HepG2 (cell line): ENCODE results near the gene ZMYND8. TPM values are rescaled to one million over a fixed set of nuclear protein-coding genes. Genes with fewer than 3 reads are reported as not detected.

Experiments used
- ATAC-seq: fragments of 200-7000 bp; cut with Tn5 transposase; 3 replicates; pipeline ENCODE4 v1.9.1; 2020; ENCODE audit warnings: mild to moderate bottlenecking, moderate library complexity
- BruUV-seq: library from RNA; stranded (reverse); fragments of 400-500 nt; replicated peaks from 2 replicates; lab custom pipeline; 2021; lab: Mats Ljungman, UMichigan
- CTCF ChIA-PET: fragments of 300-600 bp; formaldehyde crosslinking; extraction: SDS; loops from one replicate; lab custom pipeline; 2021; ENCODE audit warnings: low total read pairs, inconsistent platforms, low intra/inter-chr PET ratio; lab: Yijun Ruan, JAX
- POLR2A ChIA-PET: fragments of 350-600 bp; sonication (Branson Sonifier 250); formaldehyde crosslinking; loops from one replicate; lab custom pipeline; 2020; ENCODE audit warnings: antibody characterized with exemption, inconsistent platforms; lab: Yijun Ruan, JAX
- DNase-seq: peaks from one replicate; pipeline ENCODE4 v3.0.0-alpha.2; 2015; ENCODE audit warnings: low spot score
- FAIRE-seq: peaks from 3 replicates; lab custom pipeline; 2011; peaks lifted over from hg19 to GRCh38; lab: Jason Lieb, UNC
- H2AFZ ChIP-seq: one replicate; pipeline ENCODE4 v1.6.1; 2011; ENCODE audit warnings: low read length, inconsistent platforms
- H3K27ac ChIP-seq: fragments of 300-600 bp; 3 replicates; pipeline ENCODE4 v1.8.0; 2011; ENCODE audit warnings: mixed run types, mild to moderate bottlenecking, mixed read lengths, low read length, inconsistent platforms; ENCODE audit not compliant: insufficient read depth; ENCODE audit errors: extremely low read length
- H3K27me3 ChIP-seq, 2 experiments: fragments of 200-600 bp in 1 of 2; 2 replicates in 1 of 2; 3 replicates in 1 of 2; pipeline versions ENCODE4 v1.6.0 to v1.8.0; 2011; ENCODE audit warnings: low read length in 2 of 2, mild to moderate bottlenecking in 2 of 2, moderate library complexity in 2 of 2, inconsistent platforms in 1 of 2; ENCODE audit not compliant: insufficient read depth in 2 of 2, control insufficient read depth in 1 of 2
- H3K36me3 ChIP-seq, 2 experiments: fragments of 200-600 bp in 1 of 2; replicated peaks in 1 of 2; 2 replicates in 1 of 2; 3 replicates in 1 of 2; pipeline versions ENCODE4 v1.5.1 to v1.8.0; 2011; ENCODE audit warnings: low read length in 2 of 2, inconsistent platforms in 1 of 2; ENCODE audit not compliant: insufficient read depth in 2 of 2, control insufficient read depth in 1 of 2
- H3K4me1 ChIP-seq: 2 replicates; pipeline ENCODE4 v1.5.1; 2012; ENCODE audit warnings: low read length, inconsistent platforms; ENCODE audit not compliant: insufficient read depth
- H3K4me2 ChIP-seq: 2 replicates; pipeline ENCODE4 v1.6.0; 2011; ENCODE audit warnings: low read depth, low read length, inconsistent platforms
- H3K4me3 ChIP-seq, 3 experiments: fragments of 200-600 bp in 1 of 3; sonication (generic), shearing (Covaris generic) in 1 of 3; replicated peaks in 1 of 3; 2 replicates each; pipeline ENCODE4 v1.5.1; 2011 to 2016; ENCODE audit warnings: low read length in 3 of 3, inconsistent platforms in 2 of 3, low read depth in 2 of 3, mild to moderate bottlenecking in 2 of 3, control low read depth in 1 of 3, mixed read lengths in 1 of 3; ENCODE audit not compliant: insufficient read depth in 1 of 3
- H3K79me2 ChIP-seq: one replicate; pipeline ENCODE4 v1.6.1; 2011; ENCODE audit warnings: low read length, inconsistent platforms; ENCODE audit not compliant: insufficient read depth
- H3K9ac ChIP-seq: 2 replicates; pipeline ENCODE4 v1.6.0; 2011; ENCODE audit warnings: mild to moderate bottlenecking, low read depth, low read length, inconsistent platforms; ENCODE audit not compliant: insufficient read depth
- H3K9me3 ChIP-seq: 2 replicates; pipeline ENCODE4 v1.5.1; 2012; ENCODE audit warnings: mild to moderate bottlenecking, low read length
- H4K20me1 ChIP-seq: 2 replicates; pipeline ENCODE4 v1.6.0; 2011; ENCODE audit warnings: inconsistent platforms, mild to moderate bottlenecking, low read length, moderate library complexity; ENCODE audit not compliant: insufficient read depth
- DR1 ChIP-seq: sonication (generic); formaldehyde crosslinking; IDR thresholded peaks from 2 replicates; pipeline ENCODE4 v1.8.0; 2021; ENCODE audit warnings: mild to moderate bottlenecking, missing genetic modification reagents, inconsistent platforms
- MLLT10 ChIP-seq: sonication (generic); formaldehyde crosslinking; IDR thresholded peaks from 2 replicates; pipeline ENCODE4 v1.4.0; 2020; ENCODE audit warnings: missing genetic modification reagents
- NFKB2 ChIP-seq: sonication (generic); formaldehyde crosslinking; IDR thresholded peaks from 2 replicates; pipeline ENCODE4 v1.4.0; 2020; ENCODE audit warnings: missing genetic modification reagents, borderline replicate concordance
- POGZ ChIP-seq: sonication (generic); formaldehyde crosslinking; IDR thresholded peaks from 2 replicates; pipeline ENCODE4 v1.4.0; 2020; ENCODE audit warnings: mild to moderate bottlenecking, missing genetic modification reagents
- POLR2A ChIP-seq, 2 experiments: IDR thresholded peaks; 2 replicates each; pipeline ENCODE4 v1.6.1; 2011; ENCODE audit warnings: low read depth in 2 of 2, low read length in 2 of 2, mild to moderate bottlenecking in 1 of 2, moderate library complexity in 1 of 2; ENCODE audit not compliant: insufficient read depth in 1 of 2
- REL ChIP-seq: sonication (generic); formaldehyde crosslinking; conservative IDR thresholded peaks from 2 replicates; pipeline ENCODE4 v1.8.0; 2022; ENCODE audit warnings: mild to moderate bottlenecking, missing genetic modification reagents, moderate library complexity
- SP1 ChIP-seq, 2 experiments: fragments of 450-650 bp in 1 of 2; sonication (generic) in 1 of 2; formaldehyde crosslinking in 1 of 2; IDR thresholded peaks; 2 replicates each; pipeline versions ENCODE4 v1.4.0 to v1.6.1; 2016 to 2020; ENCODE audit warnings: missing genetic modification reagents in 1 of 2
- ZEB1 ChIP-seq: IDR thresholded peaks from 2 replicates; pipeline ENCODE4 v1.6.1; 2012; ENCODE audit warnings: mild to moderate bottlenecking, low read depth, inconsistent platforms; ENCODE audit not compliant: insufficient replicate concordance
- ZMYM2 ChIP-seq: sonication (generic); formaldehyde crosslinking; IDR thresholded peaks from 2 replicates; pipeline ENCODE4 v1.8.0; 2022; ENCODE audit warnings: mild to moderate bottlenecking, missing genetic modification reagents
- ZMYM4 ChIP-seq: sonication (generic); formaldehyde crosslinking; IDR thresholded peaks from 2 replicates; pipeline ENCODE4 v1.8.1; 2023; ENCODE audit warnings: mild to moderate bottlenecking, missing genetic modification reagents
- ZNF205 ChIP-seq: IDR thresholded peaks from 2 replicates; pipeline ENCODE4 v1.6.1; 2018; ENCODE audit warnings: missing biosample characterization, missing genetic modification reagents
- ZNF557 ChIP-seq: sonication (generic); formaldehyde crosslinking; IDR thresholded peaks from 2 replicates; pipeline ENCODE4 v1.4.0; 2020; ENCODE audit warnings: missing genetic modification reagents
- ZNF672 ChIP-seq: sonication (generic); formaldehyde crosslinking; IDR thresholded peaks from 2 replicates; pipeline ENCODE4 v1.8.1; 2022; ENCODE audit warnings: missing genetic modification reagents
- WGBS: methylation state at CpG from one replicate; pipeline ENCODE4 v1.1.6; 2017; ENCODE audit warnings: low lambda C conversion rate; 5-methylcytosine and 5-hydroxymethylcytosine counted together
- in situ Hi-C: cut with HindIII; loops from 2 replicates; pipeline ENCODE4 v1.10.0; 2017; ENCODE audit warnings: low pct_unique_long_range_greater_than_20kb; ENCODE audit not compliant: extremely low pct_ligation_motif_present
- intact Hi-C: fragments of 100-400 bp; cut with micrococcal nuclease; formaldehyde crosslinking; loops from one replicate; pipeline ENCODE4 v1.10.0; 2022; ENCODE audit not compliant: unreplicated experiment
- polyA plus RNA-seq, 8 experiments: library from polyadenylated mRNA; depleted of rRNA in 3 of 8; stranded (reverse) in 7 of 8; unstranded in 1 of 8; fragments of >200 nt; fragmentation: Illumina TruSeq in 4 of 8; extraction: Trizol in 4 of 8; gene quantifications; 2 replicates each; pipeline versions ENCODE4 v1.2.1 to v1.2.3, GENCODE V29; 2011 to 2016; ENCODE audit warnings: low read depth in 4 of 8, missing spikeins in 1 of 8, mixed read lengths in 1 of 8; ENCODE audit not compliant: insufficient read depth in 1 of 8
- total RNA-seq, 5 experiments: library from RNA; depleted of rRNA; stranded (reverse); fragments of >200 nt; fragmentation: Illumina TruSeq; extraction: Trizol; gene quantifications; 2 replicates each; pipeline ENCODE4 v1.2.3, GENCODE V29; 2016; ENCODE audit warnings: low read depth in 1 of 5
- TF ChIP-seq, protein P1 (sequence below): sonication (generic); formaldehyde crosslinking; conservative IDR thresholded peaks from 2 replicates; pipeline ENCODE4 v1.4.0; 2020; ENCODE audit warnings: missing genetic modification reagents
- TF ChIP-seq, protein P2 (sequence below): IDR thresholded peaks from 2 replicates; pipeline ENCODE4 v1.6.1; 2016; ENCODE audit warnings: low read depth

Gene ZMYND8
- total and polyA plus RNA-seq, 2 of the 13 experiments (the other 11 are each of a cell fraction or from before 2014, with no cell fraction given): 53.9 to 84.7 TPM

- TF ChIP-seq NFKB2 (CRISPR knock-in tag) (no peak), REL (CRISPR knock-in tag) (no peak), ZNF672 (CRISPR knock-in tag) (no peak), MLLT10 (CRISPR knock-in tag) (no peak), DR1 (no peak)
Observed at GRCh38 chr20:47204008-47204849, 152.3 kb downstream of the ZMYND8 start (continued).

DNA sequence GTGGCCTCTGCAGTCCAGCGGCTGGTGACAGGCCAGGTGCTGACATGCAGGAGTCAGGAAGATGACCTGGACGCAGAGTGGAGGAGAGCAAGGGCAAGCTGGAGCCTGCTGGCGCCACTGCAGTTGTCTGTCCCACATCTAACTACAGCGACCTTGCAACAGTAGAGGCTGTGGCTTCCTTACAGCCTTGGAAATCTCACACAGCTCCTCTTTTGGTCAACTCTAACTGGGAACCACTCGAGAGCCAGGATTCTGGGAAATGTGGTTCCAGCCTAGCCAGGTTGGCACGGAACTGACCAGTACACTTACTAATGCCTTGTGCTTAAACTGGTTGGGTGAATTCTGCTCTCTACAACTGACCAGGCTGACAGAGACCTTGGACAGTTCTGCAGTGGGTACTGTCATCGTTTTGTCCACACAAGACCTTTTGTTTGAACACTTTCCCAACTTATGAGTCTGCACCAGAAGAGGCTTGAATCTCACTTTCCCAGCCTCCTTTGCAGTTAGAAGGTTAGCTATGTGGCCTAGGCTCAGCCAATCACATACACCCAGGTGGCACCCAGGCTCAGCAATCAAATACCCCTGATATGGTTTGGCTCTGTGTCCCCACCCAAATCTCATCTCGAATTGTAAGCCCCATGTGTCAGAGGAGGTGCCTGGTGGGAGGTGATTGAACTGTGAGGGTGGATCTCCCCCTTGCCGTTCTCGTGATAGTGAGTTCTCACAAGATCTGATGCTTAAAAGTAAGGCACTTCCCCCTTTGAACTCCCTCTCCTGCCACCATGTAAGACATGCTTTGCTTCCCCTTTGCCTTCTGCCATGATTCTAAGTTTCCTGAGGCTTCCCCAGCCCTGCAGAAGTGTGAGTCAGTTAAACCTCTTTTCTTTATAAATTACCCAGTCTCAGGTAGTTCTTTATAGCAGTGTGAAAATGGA, 153.5 kb downstream of the ZMYND8 start:
- H3K4me2 ChIP-seq: peak overlapping the region; percentile 81
- peak; percentile 89 for DNase-seq
- H3K27me3 ChIP-seq: no peaks in the 10 kb centered on the region
- BruUV-seq: no TSS peak
- peak; percentile 62 for ATAC-seq
- POLR2A ChIA-PET: interaction anchor here (0.6 to 4.3 kb wide), 8 partner anchors 10 to 540 kb away, joined by 3 to 22 read pairs (median 5); partner anchors contain the start of gene ZMYND8
- H3K4me3 ChIP-seq: peak overlapping the region; percentile 25 to 55 (median 26); a peak in 5 of 6 replicates
- H3K4me1 ChIP-seq: peaks cover 62% of the 10 kb centered on the region
- in situ Hi-C loops: no loop called here
- no peaks in the 10 kb centered on the region for H3K9me3 ChIP-seq
- peak overlapping the region; percentile 70 for H3K27ac ChIP-seq
- CTCF ChIA-PET: no interaction called here
- 0 out of 5 replicates have a peak, but pooled peaks cover under 1 to 1% of the 10 kb centered on the region in 2 experiments for H3K36me3 ChIP-seq
- no peaks in the 10 kb centered on the region for H4K20me1 ChIP-seq
- peak overlapping the region; percentile 50 for H3K9ac ChIP-seq
- H2AFZ ChIP-seq: peak overlapping the region; percentile 62
- no peaks in the 10 kb centered on the region for H3K79me2 ChIP-seq
- 11% methylated on average over 8 of the region's 10 CpGs for WGBS
- intact Hi-C loops: no loop called here
- peak; percentile 69 for FAIRE-seq
- TF ChIP-seq ZNF557 (CRISPR knock-in tag): no peak
- peak; percentile 91 for TF ChIP-seq ZMYM2 (CRISPR knock-in tag)
- TF ChIP-seq ZNF205 (CRISPR knock-in tag): 0 out of 2 replicates have a peak, but pooled peaks have one; percentile 15
- peak; percentile 72 for TF ChIP-seq ZMYM4
- TF ChIP-seq, protein P1, sequence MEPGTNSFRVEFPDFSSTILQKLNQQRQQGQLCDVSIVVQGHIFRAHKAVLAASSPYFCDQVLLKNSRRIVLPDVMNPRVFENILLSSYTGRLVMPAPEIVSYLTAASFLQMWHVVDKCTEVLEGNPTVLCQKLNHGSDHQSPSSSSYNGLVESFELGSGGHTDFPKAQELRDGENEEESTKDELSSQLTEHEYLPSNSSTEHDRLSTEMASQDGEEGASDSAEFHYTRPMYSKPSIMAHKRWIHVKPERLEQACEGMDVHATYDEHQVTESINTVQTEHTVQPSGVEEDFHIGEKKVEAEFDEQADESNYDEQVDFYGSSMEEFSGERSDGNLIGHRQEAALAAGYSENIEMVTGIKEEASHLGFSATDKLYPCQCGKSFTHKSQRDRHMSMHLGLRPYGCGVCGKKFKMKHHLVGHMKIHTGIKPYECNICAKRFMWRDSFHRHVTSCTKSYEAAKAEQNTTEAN: 0 out of 2 replicates have a peak, but pooled peaks have one; percentile 21
- TF ChIP-seq, protein P2, sequence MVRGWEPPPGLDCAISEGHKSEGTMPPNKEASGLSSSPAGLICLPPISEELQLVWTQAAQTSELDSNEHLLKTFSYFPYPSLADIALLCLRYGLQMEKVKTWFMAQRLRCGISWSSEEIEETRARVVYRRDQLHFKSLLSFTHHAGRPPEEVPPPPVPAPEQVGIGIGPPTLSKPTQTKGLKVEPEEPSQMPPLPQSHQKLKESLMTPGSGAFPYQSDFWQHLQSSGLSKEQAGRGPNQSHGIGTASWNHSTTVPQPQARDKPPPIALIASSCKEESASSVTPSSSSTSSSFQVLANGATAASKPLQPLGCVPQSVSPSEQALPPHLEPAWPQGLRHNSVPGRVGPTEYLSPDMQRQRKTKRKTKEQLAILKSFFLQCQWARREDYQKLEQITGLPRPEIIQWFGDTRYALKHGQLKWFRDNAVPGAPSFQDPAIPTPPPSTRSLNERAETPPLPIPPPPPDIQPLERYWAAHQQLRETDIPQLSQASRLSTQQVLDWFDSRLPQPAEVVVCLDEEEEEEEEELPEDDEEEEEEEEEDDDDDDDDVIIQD (CRISPR knock-in tag): peak; percentile 74; the same call in 1 of the 2 replicates
- peak; percentile 9 to 56; a peak in 1 of 4 replicates for TF ChIP-seq POLR2A (IDR thresholded peaks at IDR 0.05; ENCODE audit: insufficient read depth in 1 of 2, low read depth in 2 of 2, low read length in 2 of 2)
- TF ChIP-seq SP1 (IDR thresholded peaks at IDR 0.05): no peak
- peak; percentile 6; the same call in 1 of the 2 replicates for TF ChIP-seq SP1 (CRISPR knock-in tag; IDR thresholded peaks at IDR 0.05)
- peak; percentile 29 for TF ChIP-seq ZEB1
- TF ChIP-seq POGZ (CRISPR knock-in tag): peak; percentile 68; the same call in 1 of the 2 replicates
